AG10803 (cell line): ENCODE measurements around the gene FN1.

Experiments used
- DNase-seq: peaks from one replicate; pipeline ENCODE4 v3.0.0; 2010; ENCODE audit warnings: low read depth
- H3K4me3 ChIP-seq: 2 replicates; pipeline ENCODE4 v1.5.1; 2011; ENCODE audit warnings: mild to moderate bottlenecking, low read length, control low read depth
- CTCF ChIP-seq: conservative IDR thresholded peaks from 2 replicates; pipeline ENCODE4 v1.5.1; 2011; ENCODE audit warnings: mild to moderate bottlenecking, low read length, control low read depth, inconsistent platforms

FN1 gene

GRCh38 chr2:215452725-215453124, 16.9 kb upstream of the FN1 start:
- no peak for DNase-seq
- H3K4me3 ChIP-seq: no peak overlapping the region
- no peak for TF ChIP-seq CTCF

- no peak overlapping the region for H3K4me3 ChIP-seq
- no peak for TF ChIP-seq CTCF
- DNase-seq: no peak
Measured at GRCh38 chr2:215451012-215451756, 15.3 kb upstream of the FN1 start.

GRCh38 chr2:215450188-215451011, 14.5 kb upstream of the FN1 start:
- no peak for DNase-seq
- H3K4me3 ChIP-seq: no peak overlapping the region
- no peak for TF ChIP-seq CTCF

GRCh38 chr2:215447673-215448081, 11.8 kb upstream of the FN1 start:
- TF ChIP-seq CTCF: no peak
- H3K4me3 ChIP-seq: no peak overlapping the region
- DNase-seq: no peak

- no peak overlapping the region for H3K4me3 ChIP-seq
- TF ChIP-seq CTCF: no peak
Measured at GRCh38 chr2:215447056-215447455, 11.2 kb upstream of the FN1 start.

GRCh38 chr2:215442401-215442787, 6.5 kb upstream of the FN1 start:
- DNase-seq: no peak
- TF ChIP-seq CTCF: no peak
- no peak overlapping the region for H3K4me3 ChIP-seq

More at GRCh38 chr2:215447056-215447455, 11.2 kb upstream of the FN1 start:
- no peak for DNase-seq
